ENCODE data around the gene WFIKKN1. TPM values are rescaled to one million over a fixed set of nuclear protein-coding genes. Genes with fewer than 3 reads are reported as not detected.

Gene WFIKKN1
- total and polyA plus RNA-seq, 2 of the 13 experiments (the other 11 are each of a cell fraction or from before 2014, with no cell fraction given): 1.7 to 4.9 TPM

DNA sequence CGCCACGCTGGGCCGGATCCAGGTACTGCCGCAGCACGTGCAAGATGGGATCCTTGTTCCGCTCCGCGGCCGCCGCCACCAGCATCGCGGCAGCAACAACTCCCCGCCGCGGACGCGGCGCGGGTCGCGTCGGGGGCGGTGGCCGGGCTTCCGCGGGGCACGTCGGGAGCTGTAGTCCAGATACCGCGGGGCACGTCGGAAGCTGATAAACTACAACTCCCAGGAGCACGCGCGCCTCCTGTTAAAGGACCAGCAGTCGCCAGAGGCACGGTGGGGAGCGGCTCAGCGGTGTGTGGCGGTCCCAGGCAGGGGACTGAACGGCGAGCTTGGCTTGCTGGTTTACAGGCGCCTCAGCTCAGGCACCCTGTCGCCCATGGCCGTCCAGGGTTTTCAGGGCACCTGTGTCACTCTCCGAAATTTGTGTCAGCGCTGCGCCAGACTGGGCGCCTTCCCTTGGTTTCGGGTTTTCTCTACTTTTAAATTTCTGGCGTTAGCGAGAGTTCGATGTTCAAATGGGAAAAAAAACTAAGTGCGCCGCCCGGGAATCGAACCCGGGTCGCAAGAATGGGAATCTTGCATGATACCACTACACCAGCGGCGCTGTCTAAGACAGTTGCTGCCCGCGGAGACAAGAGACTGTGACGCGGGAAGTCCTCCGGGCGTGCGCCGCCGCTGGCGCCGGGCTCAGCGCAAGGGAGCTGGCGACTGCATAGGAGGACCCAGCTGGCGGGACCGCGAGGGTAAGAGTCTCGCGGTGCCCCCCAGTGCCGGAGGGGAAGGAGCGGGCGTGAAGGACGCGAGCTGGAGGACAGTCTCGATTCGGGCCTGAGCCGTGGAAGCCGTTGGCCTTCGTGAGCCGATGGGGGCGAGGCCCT lies 5.7 kb downstream of the WFIKKN1 start, which contains the start of gene METTL26 (continued):
- TF ChIP-seq, protein P1, sequence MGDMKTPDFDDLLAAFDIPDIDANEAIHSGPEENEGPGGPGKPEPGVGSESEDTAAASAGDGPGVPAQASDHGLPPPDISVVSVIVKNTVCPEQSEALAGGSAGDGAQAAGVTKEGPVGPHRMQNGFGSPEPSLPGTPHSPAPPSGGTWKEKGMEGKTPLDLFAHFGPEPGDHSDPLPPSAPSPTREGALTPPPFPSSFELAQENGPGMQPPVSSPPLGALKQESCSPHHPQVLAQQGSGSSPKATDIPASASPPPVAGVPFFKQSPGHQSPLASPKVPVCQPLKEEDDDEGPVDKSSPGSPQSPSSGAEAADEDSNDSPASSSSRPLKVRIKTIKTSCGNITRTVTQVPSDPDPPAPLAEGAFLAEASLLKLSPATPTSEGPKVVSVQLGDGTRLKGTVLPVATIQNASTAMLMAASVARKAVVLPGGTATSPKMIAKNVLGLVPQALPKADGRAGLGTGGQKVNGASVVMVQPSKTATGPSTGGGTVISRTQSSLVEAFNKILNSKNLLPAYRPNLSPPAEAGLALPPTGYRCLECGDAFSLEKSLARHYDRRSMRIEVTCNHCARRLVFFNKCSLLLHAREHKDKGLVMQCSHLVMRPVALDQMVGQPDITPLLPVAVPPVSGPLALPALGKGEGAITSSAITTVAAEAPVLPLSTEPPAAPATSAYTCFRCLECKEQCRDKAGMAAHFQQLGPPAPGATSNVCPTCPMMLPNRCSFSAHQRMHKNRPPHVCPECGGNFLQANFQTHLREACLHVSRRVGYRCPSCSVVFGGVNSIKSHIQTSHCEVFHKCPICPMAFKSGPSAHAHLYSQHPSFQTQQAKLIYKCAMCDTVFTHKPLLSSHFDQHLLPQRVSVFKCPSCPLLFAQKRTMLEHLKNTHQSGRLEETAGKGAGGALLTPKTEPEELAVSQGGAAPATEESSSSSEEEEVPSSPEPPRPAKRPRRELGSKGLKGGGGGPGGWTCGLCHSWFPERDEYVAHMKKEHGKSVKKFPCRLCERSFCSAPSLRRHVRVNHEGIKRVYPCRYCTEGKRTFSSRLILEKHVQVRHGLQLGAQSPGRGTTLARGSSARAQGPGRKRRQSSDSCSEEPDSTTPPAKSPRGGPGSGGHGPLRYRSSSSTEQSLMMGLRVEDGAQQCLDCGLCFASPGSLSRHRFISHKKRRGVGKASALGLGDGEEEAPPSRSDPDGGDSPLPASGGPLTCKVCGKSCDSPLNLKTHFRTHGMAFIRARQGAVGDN (CRISPR knock-in tag; IDR thresholded peaks at IDR 0.05): peak; percentile 93
- TF ChIP-seq, protein P2, sequence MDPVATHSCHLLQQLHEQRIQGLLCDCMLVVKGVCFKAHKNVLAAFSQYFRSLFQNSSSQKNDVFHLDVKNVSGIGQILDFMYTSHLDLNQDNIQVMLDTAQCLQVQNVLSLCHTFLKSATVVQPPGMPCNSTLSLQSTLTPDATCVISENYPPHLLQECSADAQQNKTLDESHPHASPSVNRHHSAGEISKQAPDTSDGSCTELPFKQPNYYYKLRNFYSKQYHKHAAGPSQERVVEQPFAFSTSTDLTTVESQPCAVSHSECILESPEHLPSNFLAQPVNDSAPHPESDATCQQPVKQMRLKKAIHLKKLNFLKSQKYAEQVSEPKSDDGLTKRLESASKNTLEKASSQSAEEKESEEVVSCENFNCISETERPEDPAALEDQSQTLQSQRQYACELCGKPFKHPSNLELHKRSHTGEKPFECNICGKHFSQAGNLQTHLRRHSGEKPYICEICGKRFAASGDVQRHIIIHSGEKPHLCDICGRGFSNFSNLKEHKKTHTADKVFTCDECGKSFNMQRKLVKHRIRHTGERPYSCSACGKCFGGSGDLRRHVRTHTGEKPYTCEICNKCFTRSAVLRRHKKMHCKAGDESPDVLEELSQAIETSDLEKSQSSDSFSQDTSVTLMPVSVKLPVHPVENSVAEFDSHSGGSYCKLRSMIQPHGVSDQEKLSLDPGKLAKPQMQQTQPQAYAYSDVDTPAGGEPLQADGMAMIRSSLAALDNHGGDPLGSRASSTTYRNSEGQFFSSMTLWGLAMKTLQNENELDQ (CRISPR knock-in tag; IDR thresholded peaks at IDR 0.05; ENCODE audit: borderline replicate concordance): no peak
- TF ChIP-seq DNMT3B (CRISPR knock-in tag; conservative IDR thresholded peaks at IDR 0.05) (no peak; the same call in 1 of the 2 replicates), ZNF607 (CRISPR knock-in tag; IDR thresholded peaks at IDR 0.05; ENCODE audit: borderline replicate concordance) (peak; percentile 65; the same call in 1 of the 2 replicates), HDAC1 (CRISPR knock-in tag; IDR thresholded peaks at IDR 0.05) (peak; percentile 91), CREB1 (IDR thresholded peaks at IDR 0.05) (peak; percentile 40; the same call in 1 of the 2 replicates), CREB1 (CRISPR knock-in tag; IDR thresholded peaks at IDR 0.05) (no peak), HDAC6 (IDR thresholded peaks at IDR 0.05; ENCODE audit: low read depth, low read length) (no peak), KLF9 (CRISPR knock-in tag; IDR thresholded peaks at IDR 0.05; ENCODE audit: low read depth) (0 out of 2 replicates have a peak, but pooled peaks have one; percentile 18), ZNF382 (CRISPR knock-in tag; IDR thresholded peaks at IDR 0.05; ENCODE audit: borderline replicate concordance) (no peak), POLR2AphosphoS5 (IDR thresholded peaks at IDR 0.05; ENCODE audit: low read depth, low read length) (peak; percentile 79), ZBTB20 (CRISPR knock-in tag; IDR thresholded peaks at IDR 0.05; ENCODE audit: borderline replicate concordance, low read depth) (no peak; the same call in 1 of the 2 replicates)
- TF ChIP-seq, protein P3, sequence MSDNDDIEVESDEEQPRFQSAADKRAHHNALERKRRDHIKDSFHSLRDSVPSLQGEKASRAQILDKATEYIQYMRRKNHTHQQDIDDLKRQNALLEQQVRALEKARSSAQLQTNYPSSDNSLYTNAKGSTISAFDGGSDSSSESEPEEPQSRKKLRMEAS (IDR thresholded peaks at IDR 0.05): peak; percentile 96
- TF ChIP-seq, protein P4, sequence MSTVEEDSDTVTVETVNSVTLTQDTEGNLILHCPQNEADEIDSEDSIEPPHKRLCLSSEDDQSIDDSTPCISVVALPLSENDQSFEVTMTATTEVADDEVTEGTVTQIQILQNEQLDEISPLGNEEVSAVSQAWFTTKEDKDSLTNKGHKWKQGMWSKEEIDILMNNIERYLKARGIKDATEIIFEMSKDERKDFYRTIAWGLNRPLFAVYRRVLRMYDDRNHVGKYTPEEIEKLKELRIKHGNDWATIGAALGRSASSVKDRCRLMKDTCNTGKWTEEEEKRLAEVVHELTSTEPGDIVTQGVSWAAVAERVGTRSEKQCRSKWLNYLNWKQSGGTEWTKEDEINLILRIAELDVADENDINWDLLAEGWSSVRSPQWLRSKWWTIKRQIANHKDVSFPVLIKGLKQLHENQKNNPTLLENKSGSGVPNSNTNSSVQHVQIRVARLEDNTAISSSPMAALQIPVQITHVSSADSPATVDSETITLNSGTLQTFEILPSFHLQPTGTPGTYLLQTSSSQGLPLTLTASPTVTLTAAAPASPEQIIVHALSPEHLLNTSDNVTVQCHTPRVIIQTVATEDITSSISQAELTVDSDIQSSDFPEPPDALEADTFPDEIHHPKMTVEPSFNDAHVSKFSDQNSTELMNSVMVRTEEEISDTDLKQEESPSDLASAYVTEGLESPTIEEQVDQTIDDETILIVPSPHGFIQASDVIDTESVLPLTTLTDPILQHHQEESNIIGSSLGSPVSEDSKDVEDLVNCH (CRISPR knock-in tag; IDR thresholded peaks at IDR 0.05): no peak
- TF ChIP-seq, protein P5, sequence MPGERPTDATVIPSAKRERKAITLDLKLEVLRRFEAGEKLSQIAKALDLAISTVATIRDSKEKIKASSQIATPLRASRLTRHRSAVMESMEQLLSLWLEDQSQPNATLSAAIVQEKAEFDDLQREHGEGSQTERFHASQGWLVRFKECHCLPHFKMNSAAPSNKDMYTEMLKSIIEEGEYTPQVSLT (CRISPR knock-in tag; IDR thresholded peaks at IDR 0.05; ENCODE audit: borderline replicate concordance, low read depth): no peak
- TF ChIP-seq, protein P6, sequence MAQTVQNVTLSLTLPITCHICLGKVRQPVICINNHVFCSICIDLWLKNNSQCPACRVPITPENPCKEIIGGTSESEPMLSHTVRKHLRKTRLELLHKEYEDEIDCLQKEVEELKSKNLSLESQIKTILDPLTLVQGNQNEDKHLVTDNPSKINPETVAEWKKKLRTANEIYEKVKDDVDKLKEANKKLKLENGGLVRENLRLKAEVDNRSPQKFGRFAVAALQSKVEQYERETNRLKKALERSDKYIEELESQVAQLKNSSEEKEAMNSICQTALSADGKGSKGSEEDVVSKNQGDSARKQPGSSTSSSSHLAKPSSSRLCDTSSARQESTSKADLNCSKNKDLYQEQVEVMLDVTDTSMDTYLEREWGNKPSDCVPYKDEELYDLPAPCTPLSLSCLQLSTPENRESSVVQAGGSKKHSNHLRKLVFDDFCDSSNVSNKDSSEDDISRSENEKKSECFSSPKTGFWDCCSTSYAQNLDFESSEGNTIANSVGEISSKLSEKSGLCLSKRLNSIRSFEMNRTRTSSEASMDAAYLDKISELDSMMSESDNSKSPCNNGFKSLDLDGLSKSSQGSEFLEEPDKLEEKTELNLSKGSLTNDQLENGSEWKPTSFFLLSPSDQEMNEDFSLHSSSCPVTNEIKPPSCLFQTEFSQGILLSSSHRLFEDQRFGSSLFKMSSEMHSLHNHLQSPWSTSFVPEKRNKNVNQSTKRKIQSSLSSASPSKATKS (CRISPR knock-in tag; IDR thresholded peaks at IDR 0.05): no peak
